Spleen (tissue), 11 donors: ENCODE results near the gene EZH1. TPM values are rescaled to one million over a fixed set of nuclear protein-coding genes. Genes with fewer than 3 reads are reported as not detected.

Experiments
- DNase-seq: peaks from one replicate; pipeline ENCODE4 v3.0.0-alpha.2; 2020
- H3K27ac ChIP-seq, 8 donors: fragments of 200-600 bp; sonication (generic) in 7 of 8; 1 replicate in 4 of 8; 2 replicates in 4 of 8; pipeline versions ENCODE4 v1.5.0 to v1.8.0; 2016 to 2021; ENCODE audit warnings: inconsistent platforms in 4 of 8, mild to moderate bottlenecking in 4 of 8, moderate library complexity in 1 of 8
- H3K27me3 ChIP-seq, 7 donors: fragments of 200-600 bp; sonication (generic) in 6 of 7; replicated peaks in 1 of 7; 1 replicate in 4 of 7; 2 replicates in 3 of 7; pipeline versions ENCODE4 v1.5.0 to v1.8.0; 2016 to 2021; ENCODE audit warnings: inconsistent platforms in 3 of 7, mild to moderate bottlenecking in 1 of 7
- H3K36me3 ChIP-seq, 6 donors: fragments of 200-600 bp; sonication (generic) in 5 of 6; 1 replicate in 4 of 6; 2 replicates in 2 of 6; pipeline versions ENCODE4 v1.5.0 to v1.8.0; 2016 to 2021; ENCODE audit warnings: inconsistent platforms in 2 of 6
- H3K4me1 ChIP-seq, 6 donors: fragments of 200-600 bp; sonication (generic) in 5 of 6; 1 replicate in 3 of 6; 2 replicates in 3 of 6; pipeline versions ENCODE4 v1.5.0 to v1.8.0; 2016 to 2021; ENCODE audit warnings: inconsistent platforms in 3 of 6
- H3K4me3 ChIP-seq, 8 donors: fragments of 200-600 bp; sonication (generic) in 7 of 8; 1 replicate in 4 of 8; 2 replicates in 4 of 8; pipeline versions ENCODE4 v1.5.0 to v1.8.0; 2016 to 2021; ENCODE audit warnings: inconsistent platforms in 4 of 8, mild to moderate bottlenecking in 4 of 8, moderate library complexity in 2 of 8
- H3K9me3 ChIP-seq, 8 donors: fragments of 200-600 bp; sonication (generic) in 7 of 8; 1 replicate in 4 of 8; 2 replicates in 4 of 8; pipeline versions ENCODE4 v1.5.0 to v1.8.0; 2016 to 2021; ENCODE audit warnings: inconsistent platforms in 4 of 8
- CTCF ChIP-seq, 11 experiments: fragments of 200-600 bp in 7 of 11; fragments of 450-650 bp in 4 of 11; sonication (generic) in 4 of 11; IDR thresholded peaks in 8 of 11; conservative IDR thresholded peaks in 3 of 11; 1 replicate in 7 of 11; 2 replicates in 4 of 11; pipeline versions ENCODE4 v1.4.0 to v1.8.0; 2016 to 2021; ENCODE audit warnings: antibody characterized with exemption in 11 of 11, inconsistent platforms in 4 of 11, mild to moderate bottlenecking in 1 of 11
- POLR2A ChIP-seq, 3 donors: fragments of 450-650 bp; IDR thresholded peaks; one replicate each; pipeline ENCODE4 v1.5.1; 2017; ENCODE audit warnings: antibody characterized with exemption in 3 of 3, mild to moderate bottlenecking in 1 of 3
- POLR2AphosphoS5 ChIP-seq, 3 donors: sonication (generic); formaldehyde crosslinking; IDR thresholded peaks; one replicate each; pipeline ENCODE4 v1.5.1; 2017; ENCODE audit warnings: antibody characterized with exemption in 3 of 3
- WGBS, 5 donors: extraction: QIAGEN DNeasy Blood & Tissue Kit in 3 of 5; methylation state at CpG; one replicate each; pipeline versions ENCODE4 v1.1.5 to v1.1.7; 2013 to 2018; 5-methylcytosine and 5-hydroxymethylcytosine counted together
- intact Hi-C: fragments of 100-400 bp; cut with DNase I; formaldehyde crosslinking; loops from one replicate; pipeline ENCODE4 v1.15.0; 2023; ENCODE audit warnings: low total_unique reads
- polyA plus RNA-seq, 3 donors: library from polyadenylated mRNA; stranded (reverse); fragments of 200-250 nt; gene quantifications; one replicate each; pipeline ENCODE4 v1.2.1, GENCODE V29; 2013
- total RNA-seq, 7 donors: library from RNA; depleted of rRNA in 3 of 7; stranded (reverse); fragments of >200 nt in 3 of 7; fragmentation: NEBNext Ultra II Directional in 4 of 7; extraction: Animal tissue kit (Norgen Biotek cat#: 25700) in 4 of 7; gene quantifications; one replicate each; pipeline versions ENCODE4 v1.1.0 to v1.2.1, GENCODE V29; 2016 to 2021
- donor health status: healthy with polysubstance abuse.
- donor health status: DM: no; HTN: no; CAD: no; lungs with moderate emphysema.
- donor health status: DM: no; HTN: no; CAD: no.
- donor health status: Bipolar disorder and iron deficiency.
- donor health status: healthy.
- donor health status: DM: no; HTN: no; CAD: no.
- donor health status: DM: yes; HTN: yes; CAD: no.

EZH1 gene
- total and polyA plus RNA-seq, 10 donors = 24.1 to 104 (median 68.0) TPM

- 84 to 95% (median 91%) methylated on average over 3 of the region's 3 CpGs for WGBS, 5 donors
- no peak for DNase-seq
- intact Hi-C loops = loop anchor here (5.0 kb wide), 1 partner anchor 39 kb away; the partner anchor contains the start of gene RAMP2
- H3K4me1 ChIP-seq = peaks cover 0 to 4% (median 0%) of the 10 kb centered on the region in 6 donors
- no peak overlapping the region for H3K27ac ChIP-seq
- no peaks in the 10 kb centered on the region for H3K9me3 ChIP-seq
- no peak for TF ChIP-seq POLR2AphosphoS5 (IDR thresholded peaks at IDR 0.05)
- TF ChIP-seq CTCF (IDR thresholded peaks at IDR 0.05 in 8 of 11, conservative IDR thresholded peaks at IDR 0.05 in 3 of 11) = no peak
- no peak for TF ChIP-seq POLR2A (IDR thresholded peaks at IDR 0.05)
- no peak overlapping the region for H3K4me3 ChIP-seq
- no peaks in the 10 kb centered on the region for H3K27me3 ChIP-seq
- H3K36me3 ChIP-seq = peaks cover 2 to 100% (median 96%) of the 10 kb centered on the region in 6 donors
Observed at GRCh38 chr17:42723636-42724035, 21.2 kb downstream of the EZH1 start.

DNA sequence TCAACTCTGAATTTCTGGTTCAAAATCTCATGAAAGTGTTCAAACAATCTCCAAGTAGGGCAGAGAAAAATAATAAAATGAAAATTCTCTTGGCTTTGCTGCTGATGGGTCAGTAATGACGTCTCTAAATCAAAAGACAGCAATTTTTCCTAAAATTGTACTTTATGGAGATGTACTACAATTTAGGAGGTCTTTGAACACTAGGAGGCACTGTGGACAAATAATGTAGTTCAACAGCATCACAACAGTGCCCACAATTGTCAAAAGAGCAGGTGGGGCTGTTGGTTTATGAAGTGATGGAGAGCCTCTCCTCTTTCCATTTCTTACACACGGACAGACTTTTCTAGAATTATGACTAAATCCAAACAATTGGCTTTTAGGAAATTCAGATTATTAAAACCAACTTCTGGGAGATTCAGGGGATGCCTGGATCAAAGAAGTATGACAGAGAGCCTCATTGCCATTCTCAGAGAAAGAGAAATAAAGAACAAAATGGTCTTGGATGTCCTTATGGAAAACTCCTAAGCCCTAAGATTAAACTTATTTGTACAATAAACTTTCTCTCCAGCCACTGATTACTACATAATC is 23.8 kb downstream of the EZH1 start:
- Histone ChIP-seq H3K27ac (no peak overlapping the region), H3K4me3 (no peak overlapping the region), H3K27me3 (no peaks in the 10 kb centered on the region), H3K9me3 (no peaks in the 10 kb centered on the region), H3K36me3 (peaks cover 2 to 100% (median 96%) of the 10 kb centered on the region in 6 donors), H3K4me1 (peaks cover 0 to 4% (median 0%) of the 10 kb centered on the region in 6 donors)
- WGBS, 5 donors = 11 to 31% (median 13%) methylated on average over 2 of the region's 2 CpGs
- DNase-seq = no peak
- intact Hi-C loops = loop anchor here (5.0 kb wide), 1 partner anchor 41 kb away; the partner anchor contains the start of gene RAMP2
- TF ChIP-seq CTCF (IDR thresholded peaks at IDR 0.05 in 8 of 11, conservative IDR thresholded peaks at IDR 0.05 in 3 of 11) (peak in 10 of 11 experiments; percentile 37 to 75 (median 68)), POLR2A (IDR thresholded peaks at IDR 0.05) (no peak)

DNA sequence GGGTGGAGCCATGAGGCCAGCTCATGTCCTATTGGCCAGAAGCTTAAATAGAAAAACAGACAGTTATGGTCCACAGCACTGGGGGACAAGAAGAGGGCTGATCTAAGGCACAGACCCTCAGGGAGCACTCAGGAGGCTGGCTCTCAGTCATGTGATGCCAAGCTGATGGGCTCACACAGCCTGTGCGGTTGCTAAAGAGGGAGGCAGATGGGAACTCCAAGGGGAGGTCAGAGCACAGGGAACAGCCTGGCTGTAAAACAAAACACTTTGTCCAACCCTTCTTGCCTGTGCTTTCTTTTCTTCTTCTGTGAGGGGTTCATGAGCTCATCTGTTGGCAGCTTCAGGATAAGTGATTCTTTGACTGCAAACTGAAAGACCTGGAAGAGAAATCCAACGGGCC is 35.3 kb downstream of the EZH1 start:
- H3K27ac ChIP-seq = no peak overlapping the region
- no peak overlapping the region for H3K4me3 ChIP-seq
- intact Hi-C loops = no loop called here
- no peaks in the 10 kb centered on the region for H3K9me3 ChIP-seq
- peaks cover 11 to 100% (median 97%) of the 10 kb centered on the region in 6 donors for H3K36me3 ChIP-seq
- no peaks in the 10 kb centered on the region for H3K27me3 ChIP-seq
- WGBS, 5 donors = 70 to 97% (median 90%) methylated on average over 2 of the region's 2 CpGs
- DNase-seq = no peak
- peaks cover 0 to 30% (median 13%) of the 10 kb centered on the region in 6 donors for H3K4me1 ChIP-seq
- TF ChIP-seq CTCF (IDR thresholded peaks at IDR 0.05 in 8 of 11, conservative IDR thresholded peaks at IDR 0.05 in 3 of 11) = no peak
- no peak for TF ChIP-seq POLR2A (IDR thresholded peaks at IDR 0.05)
- no peak for TF ChIP-seq POLR2AphosphoS5 (IDR thresholded peaks at IDR 0.05)

- Histone ChIP-seq H3K27ac (no peak overlapping the region), H3K9me3 (no peaks in the 10 kb centered on the region), H3K4me1 (peaks cover 0 to 32% (median 13%) of the 10 kb centered on the region in 6 donors), H3K36me3 (peaks cover 11 to 100% (median 99%) of the 10 kb centered on the region in 6 donors), H3K27me3 (no peaks in the 10 kb centered on the region), H3K4me3 (no peak overlapping the region)
- no peak for TF ChIP-seq CTCF (IDR thresholded peaks at IDR 0.05 in 8 of 11, conservative IDR thresholded peaks at IDR 0.05 in 3 of 11)
- DNase-seq = no peak
- WGBS, 5 donors = 87 to 97% (median 93%) methylated on average over 3 of the region's 3 CpGs
- intact Hi-C loops = no loop called here
Observed at GRCh38 chr17:42708588-42708987, 36.3 kb downstream of the EZH1 start.
